Lower lobe of right lung (tissue), 2 donors: ENCODE data around the gene RGMA. TPM values are rescaled to one million over a fixed set of nuclear protein-coding genes. Genes with fewer than 3 reads are reported as not detected.

Experiments
- ATAC-seq, 2 donors: fragments of 200-7000 bp; cut with Tn5 transposase; one replicate each; pipeline ENCODE4 v1.9.1; 2020 to 2022; ENCODE audit warnings: mild to moderate bottlenecking in 2 of 2, moderate library complexity in 2 of 2
- DNase-seq: peaks from one replicate; pipeline ENCODE4 v3.0.0-alpha.2; 2020
- H3K27ac ChIP-seq: fragments of 200-600 bp; one replicate; pipeline ENCODE4 v1.8.0; 2022
- H3K27me3 ChIP-seq: fragments of 200-600 bp; one replicate; pipeline ENCODE4 v1.8.0; 2022; ENCODE audit warnings: low read depth
- H3K36me3 ChIP-seq: fragments of 200-600 bp; one replicate; pipeline ENCODE4 v1.8.0; 2022; ENCODE audit warnings: mild to moderate bottlenecking
- H3K4me1 ChIP-seq: fragments of 200-600 bp; one replicate; pipeline ENCODE4 v1.8.0; 2022
- H3K4me3 ChIP-seq: fragments of 200-600 bp; one replicate; pipeline ENCODE4 v1.8.0; 2022; ENCODE audit warnings: mild to moderate bottlenecking
- H3K9me3 ChIP-seq: fragments of 200-600 bp; one replicate; pipeline ENCODE4 v1.8.0; 2022
- intact Hi-C: fragments of 100-400 bp; cut with DNase I; formaldehyde crosslinking; loops from one replicate; pipeline ENCODE4 v1.11.0; 2022
- total RNA-seq: library from RNA; stranded (reverse); fragmentation: NEBNext Ultra II Directional; extraction: Animal tissue kit (Norgen Biotek cat#: 25700); gene quantifications from one replicate; pipeline ENCODE4 v1.2.1, GENCODE V29; 2021
- TF ChIP-seq, protein P1 (sequence below): fragments of 200-600 bp; IDR thresholded peaks from one replicate; pipeline ENCODE4 v1.8.0; 2022; ENCODE audit warnings: antibody characterized with exemption, mild to moderate bottlenecking
- donor health status: DM: no; HTN: yes; CAD: no; lungs with severe emphysema.

The RGMA gene
- total RNA-seq, 1 donor from 2014 or later, result 9.7 TPM

- TF ChIP-seq, protein P1, sequence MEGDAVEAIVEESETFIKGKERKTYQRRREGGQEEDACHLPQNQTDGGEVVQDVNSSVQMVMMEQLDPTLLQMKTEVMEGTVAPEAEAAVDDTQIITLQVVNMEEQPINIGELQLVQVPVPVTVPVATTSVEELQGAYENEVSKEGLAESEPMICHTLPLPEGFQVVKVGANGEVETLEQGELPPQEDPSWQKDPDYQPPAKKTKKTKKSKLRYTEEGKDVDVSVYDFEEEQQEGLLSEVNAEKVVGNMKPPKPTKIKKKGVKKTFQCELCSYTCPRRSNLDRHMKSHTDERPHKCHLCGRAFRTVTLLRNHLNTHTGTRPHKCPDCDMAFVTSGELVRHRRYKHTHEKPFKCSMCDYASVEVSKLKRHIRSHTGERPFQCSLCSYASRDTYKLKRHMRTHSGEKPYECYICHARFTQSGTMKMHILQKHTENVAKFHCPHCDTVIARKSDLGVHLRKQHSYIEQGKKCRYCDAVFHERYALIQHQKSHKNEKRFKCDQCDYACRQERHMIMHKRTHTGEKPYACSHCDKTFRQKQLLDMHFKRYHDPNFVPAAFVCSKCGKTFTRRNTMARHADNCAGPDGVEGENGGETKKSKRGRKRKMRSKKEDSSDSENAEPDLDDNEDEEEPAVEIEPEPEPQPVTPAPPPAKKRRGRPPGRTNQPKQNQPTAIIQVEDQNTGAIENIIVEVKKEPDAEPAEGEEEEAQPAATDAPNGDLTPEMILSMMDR, result no peak
- H3K27ac ChIP-seq, result no peak overlapping the region
- ATAC-seq, result no peak
Observed at GRCh38 chr15:93044301-93045190, 44.5 kb downstream of the RGMA start.

GRCh38 chr15:93043621-93044300 is 45.2 kb downstream of the RGMA start:
- peaks cover 26% of the 10 kb centered on the region for H3K4me1 ChIP-seq
- DNase-seq (peak; percentile 28), ATAC-seq (no peak)
- intact Hi-C loops, result no loop called here
- no peak overlapping the region for H3K4me3 ChIP-seq
- TF ChIP-seq, protein P1, result no peak
- peaks cover 8% of the 10 kb centered on the region for H3K36me3 ChIP-seq
- no peaks in the 10 kb centered on the region for H3K27me3 ChIP-seq
- H3K9me3 ChIP-seq, result peaks cover 5% of the 10 kb centered on the region
- H3K27ac ChIP-seq, result no peak overlapping the region

More at GRCh38 chr15:93044301-93045190, 44.5 kb downstream of the RGMA start:
- intact Hi-C loops, result no loop called here
- H3K36me3 ChIP-seq, result peaks cover 8% of the 10 kb centered on the region
- no peaks in the 10 kb centered on the region for H3K27me3 ChIP-seq
- H3K9me3 ChIP-seq, result peaks cover 5% of the 10 kb centered on the region
- peak; percentile 38 for DNase-seq
- H3K4me3 ChIP-seq, result no peak overlapping the region
- H3K4me1 ChIP-seq, result peaks cover 32% of the 10 kb centered on the region

- TF ChIP-seq, protein P1, result no peak
- no peak for ATAC-seq
- peaks cover 8% of the 10 kb centered on the region for H3K36me3 ChIP-seq
- H3K9me3 ChIP-seq, result peaks cover 5% of the 10 kb centered on the region
- intact Hi-C loops, result no loop called here
- no peak overlapping the region for H3K27ac ChIP-seq
- no peak overlapping the region for H3K4me3 ChIP-seq
- peaks cover 20% of the 10 kb centered on the region for H3K4me1 ChIP-seq
- peak; percentile 23 for DNase-seq
- no peaks in the 10 kb centered on the region for H3K27me3 ChIP-seq
Observed at GRCh38 chr15:93042691-93043378, 46.2 kb downstream of the RGMA start.

GRCh38 chr15:93042211-93042610 is 46.8 kb downstream of the RGMA start:
- H3K4me3 ChIP-seq, result no peak overlapping the region
- intact Hi-C loops, result no loop called here
- H3K27ac ChIP-seq, result no peak overlapping the region
- H3K27me3 ChIP-seq, result no peaks in the 10 kb centered on the region
- peaks cover 5% of the 10 kb centered on the region for H3K9me3 ChIP-seq
- H3K36me3 ChIP-seq, result peaks cover 8% of the 10 kb centered on the region
- ATAC-seq (no peak), DNase-seq (no peak)
- H3K4me1 ChIP-seq, result peaks cover 21% of the 10 kb centered on the region
- TF ChIP-seq, protein P1, result no peak

DNA sequence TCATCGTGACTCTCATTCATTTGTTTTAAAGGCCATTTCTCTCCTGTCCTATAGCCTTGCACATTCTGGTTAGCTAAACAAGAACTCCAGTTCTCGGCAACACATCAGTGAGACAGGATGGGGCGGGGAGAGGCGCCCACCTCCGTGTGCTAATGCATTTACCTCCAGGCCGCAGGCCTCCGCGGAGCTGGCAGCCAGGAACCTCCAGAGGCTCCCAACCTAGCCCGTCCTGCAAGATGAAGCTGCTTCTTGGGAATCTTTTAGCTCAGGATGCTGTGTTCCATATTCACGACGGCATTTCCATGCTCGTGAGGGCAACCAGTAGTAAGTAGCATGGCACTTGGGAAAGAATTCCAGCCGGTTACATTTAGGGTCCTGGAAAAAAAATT is 47.9 kb downstream of the RGMA start:
- intact Hi-C loops, result no loop called here
- ATAC-seq, result no peak
- Histone ChIP-seq H3K4me1 (peaks cover 30% of the 10 kb centered on the region), H3K27ac (no peak overlapping the region), H3K9me3 (peaks cover 1% of the 10 kb centered on the region), H3K27me3 (no peaks in the 10 kb centered on the region), H3K36me3 (peaks cover 8% of the 10 kb centered on the region), H3K4me3 (no peak overlapping the region)
- peak; percentile 34 for DNase-seq
- TF ChIP-seq, protein P1, result no peak
